ENCODE measurements around the gene SORBS1. TPM values are rescaled to one million over a fixed set of nuclear protein-coding genes. Genes with fewer than 3 reads are reported as not detected.

The SORBS1 gene
- total and polyA plus RNA-seq, 2 of the 13 experiments (the other 11 are each of a cell fraction or from before 2014, with no cell fraction given), result 16.8 to 39.8 TPM

DNA sequence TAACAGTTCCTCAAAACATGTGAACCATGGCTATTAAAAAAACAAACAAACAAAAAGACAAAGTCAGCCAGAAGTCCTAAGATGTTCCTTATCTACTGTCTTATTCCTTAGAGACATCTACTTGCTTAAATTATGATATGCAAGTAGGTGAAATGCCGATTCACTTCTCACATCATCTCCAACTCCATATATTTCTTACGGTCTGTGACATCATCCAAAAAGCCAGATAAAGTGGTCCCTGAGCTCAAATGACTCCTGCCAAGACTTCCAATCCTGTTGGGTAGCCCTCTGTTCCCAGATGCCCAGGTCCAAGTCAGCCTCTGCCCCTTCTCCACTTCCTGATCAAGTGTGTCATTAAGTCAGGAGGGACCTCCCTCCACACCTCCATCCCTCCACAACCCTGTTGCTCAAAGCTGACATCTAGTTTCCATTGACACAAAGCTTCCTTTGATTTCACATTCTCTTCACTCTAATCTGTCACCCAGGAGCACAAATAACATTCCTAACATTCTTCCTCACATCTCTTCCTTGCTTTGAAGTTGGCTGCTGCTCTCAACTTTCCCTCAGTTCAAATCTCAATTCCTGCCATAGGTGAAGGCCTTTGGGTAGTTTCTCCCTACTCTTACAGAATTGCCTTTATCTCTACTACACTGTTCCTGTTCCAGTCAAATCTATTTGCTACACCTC lies 214.3 kb downstream of the SORBS1 start (continued):
- no peak for TF ChIP-seq ZNF350 (CRISPR knock-in tag; IDR thresholded peaks at IDR 0.05; ENCODE audit: borderline replicate concordance, low read depth)
- TF ChIP-seq MEIS1 (CRISPR knock-in tag; IDR thresholded peaks at IDR 0.05; ENCODE audit: borderline replicate concordance), result peak; percentile 88
- TF ChIP-seq PCBP1 (IDR thresholded peaks at IDR 0.05; ENCODE audit: borderline replicate concordance, low read depth, low read length), result no peak
- peak; percentile 98 for TF ChIP-seq TCF7 (IDR thresholded peaks at IDR 0.05; ENCODE audit: low read depth)
- TF ChIP-seq, protein P1, sequence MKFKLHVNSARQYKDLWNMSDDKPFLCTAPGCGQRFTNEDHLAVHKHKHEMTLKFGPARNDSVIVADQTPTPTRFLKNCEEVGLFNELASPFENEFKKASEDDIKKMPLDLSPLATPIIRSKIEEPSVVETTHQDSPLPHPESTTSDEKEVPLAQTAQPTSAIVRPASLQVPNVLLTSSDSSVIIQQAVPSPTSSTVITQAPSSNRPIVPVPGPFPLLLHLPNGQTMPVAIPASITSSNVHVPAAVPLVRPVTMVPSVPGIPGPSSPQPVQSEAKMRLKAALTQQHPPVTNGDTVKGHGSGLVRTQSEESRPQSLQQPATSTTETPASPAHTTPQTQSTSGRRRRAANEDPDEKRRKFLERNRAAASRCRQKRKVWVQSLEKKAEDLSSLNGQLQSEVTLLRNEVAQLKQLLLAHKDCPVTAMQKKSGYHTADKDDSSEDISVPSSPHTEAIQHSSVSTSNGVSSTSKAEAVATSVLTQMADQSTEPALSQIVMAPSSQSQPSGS (CRISPR knock-in tag; IDR thresholded peaks at IDR 0.05), result peak; percentile 83; the same call in 1 of the 2 replicates
- TF ChIP-seq CEBPG (CRISPR knock-in tag; IDR thresholded peaks at IDR 0.05), result peak; percentile 84
- TF ChIP-seq, protein P2, sequence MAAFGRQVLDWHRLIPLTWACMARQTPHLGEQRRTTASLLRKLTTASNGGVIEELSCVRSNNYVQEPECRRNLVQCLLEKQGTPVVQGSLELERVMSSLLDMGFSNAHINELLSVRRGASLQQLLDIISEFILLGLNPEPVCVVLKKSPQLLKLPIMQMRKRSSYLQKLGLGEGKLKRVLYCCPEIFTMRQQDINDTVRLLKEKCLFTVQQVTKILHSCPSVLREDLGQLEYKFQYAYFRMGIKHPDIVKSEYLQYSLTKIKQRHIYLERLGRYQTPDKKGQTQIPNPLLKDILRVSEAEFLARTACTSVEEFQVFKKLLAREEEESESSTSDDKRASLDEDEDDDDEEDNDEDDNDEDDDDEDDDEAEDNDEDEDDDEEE (CRISPR knock-in tag; IDR thresholded peaks at IDR 0.05), result no peak
- no peak for TF ChIP-seq ZNF431 (CRISPR knock-in tag; IDR thresholded peaks at IDR 0.05; ENCODE audit: borderline replicate concordance, low read depth)
- TF ChIP-seq, protein P3, sequence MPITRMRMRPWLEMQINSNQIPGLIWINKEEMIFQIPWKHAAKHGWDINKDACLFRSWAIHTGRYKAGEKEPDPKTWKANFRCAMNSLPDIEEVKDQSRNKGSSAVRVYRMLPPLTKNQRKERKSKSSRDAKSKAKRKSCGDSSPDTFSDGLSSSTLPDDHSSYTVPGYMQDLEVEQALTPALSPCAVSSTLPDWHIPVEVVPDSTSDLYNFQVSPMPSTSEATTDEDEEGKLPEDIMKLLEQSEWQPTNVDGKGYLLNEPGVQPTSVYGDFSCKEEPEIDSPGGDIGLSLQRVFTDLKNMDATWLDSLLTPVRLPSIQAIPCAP (CRISPR knock-in tag; IDR thresholded peaks at IDR 0.05; ENCODE audit: low read depth), result no peak
- TF ChIP-seq GABPB1 (CRISPR knock-in tag; IDR thresholded peaks at IDR 0.05), result 0 out of 2 replicates have a peak, but pooled peaks have one; percentile 14
- TF ChIP-seq, protein P4, sequence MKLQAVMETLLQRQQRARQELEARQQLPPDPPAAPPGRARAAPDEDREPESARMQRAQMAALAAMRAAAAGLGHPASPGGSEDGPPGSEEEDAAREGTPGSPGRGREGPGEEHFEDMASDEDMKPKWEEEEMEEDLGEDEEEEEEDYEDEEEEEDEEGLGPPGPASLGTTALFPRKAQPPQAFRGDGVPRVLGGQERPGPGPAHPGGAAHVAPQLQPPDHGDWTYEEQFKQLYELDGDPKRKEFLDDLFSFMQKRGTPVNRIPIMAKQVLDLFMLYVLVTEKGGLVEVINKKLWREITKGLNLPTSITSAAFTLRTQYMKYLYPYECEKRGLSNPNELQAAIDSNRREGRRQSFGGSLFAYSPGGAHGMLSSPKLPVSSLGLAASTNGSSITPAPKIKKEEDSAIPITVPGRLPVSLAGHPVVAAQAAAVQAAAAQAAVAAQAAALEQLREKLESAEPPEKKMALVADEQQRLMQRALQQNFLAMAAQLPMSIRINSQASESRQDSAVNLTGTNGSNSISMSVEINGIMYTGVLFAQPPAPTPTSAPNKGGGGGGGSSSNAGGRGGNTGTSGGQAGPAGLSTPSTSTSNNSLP (IDR thresholded peaks at IDR 0.05; ENCODE audit: low read depth, low read length), result peak; percentile 99
- TF ChIP-seq, protein P5, sequence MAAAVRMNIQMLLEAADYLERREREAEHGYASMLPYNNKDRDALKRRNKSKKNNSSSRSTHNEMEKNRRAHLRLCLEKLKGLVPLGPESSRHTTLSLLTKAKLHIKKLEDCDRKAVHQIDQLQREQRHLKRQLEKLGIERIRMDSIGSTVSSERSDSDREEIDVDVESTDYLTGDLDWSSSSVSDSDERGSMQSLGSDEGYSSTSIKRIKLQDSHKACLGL (CRISPR knock-in tag; IDR thresholded peaks at IDR 0.05), result no peak
- TF ChIP-seq, protein P6, sequence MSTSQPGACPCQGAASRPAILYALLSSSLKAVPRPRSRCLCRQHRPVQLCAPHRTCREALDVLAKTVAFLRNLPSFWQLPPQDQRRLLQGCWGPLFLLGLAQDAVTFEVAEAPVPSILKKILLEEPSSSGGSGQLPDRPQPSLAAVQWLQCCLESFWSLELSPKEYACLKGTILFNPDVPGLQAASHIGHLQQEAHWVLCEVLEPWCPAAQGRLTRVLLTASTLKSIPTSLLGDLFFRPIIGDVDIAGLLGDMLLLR (CRISPR knock-in tag; IDR thresholded peaks at IDR 0.05), result no peak
- TF ChIP-seq, protein P7, sequence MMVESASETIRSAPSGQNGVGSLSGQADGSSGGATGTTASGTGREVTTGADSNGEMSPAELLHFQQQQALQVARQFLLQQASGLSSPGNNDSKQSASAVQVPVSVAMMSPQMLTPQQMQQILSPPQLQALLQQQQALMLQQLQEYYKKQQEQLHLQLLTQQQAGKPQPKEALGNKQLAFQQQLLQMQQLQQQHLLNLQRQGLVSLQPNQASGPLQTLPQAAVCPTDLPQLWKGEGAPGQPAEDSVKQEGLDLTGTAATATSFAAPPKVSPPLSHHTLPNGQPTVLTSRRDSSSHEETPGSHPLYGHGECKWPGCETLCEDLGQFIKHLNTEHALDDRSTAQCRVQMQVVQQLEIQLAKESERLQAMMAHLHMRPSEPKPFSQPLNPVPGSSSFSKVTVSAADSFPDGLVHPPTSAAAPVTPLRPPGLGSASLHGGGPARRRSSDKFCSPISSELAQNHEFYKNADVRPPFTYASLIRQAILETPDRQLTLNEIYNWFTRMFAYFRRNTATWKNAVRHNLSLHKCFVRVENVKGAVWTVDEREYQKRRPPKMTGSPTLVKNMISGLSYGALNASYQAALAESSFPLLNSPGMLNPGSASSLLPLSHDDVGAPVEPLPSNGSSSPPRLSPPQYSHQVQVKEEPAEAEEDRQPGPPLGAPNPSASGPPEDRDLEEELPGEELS (CRISPR knock-in tag; IDR thresholded peaks at IDR 0.05), result peak; percentile 86
- no peak for TF ChIP-seq XRCC5 (optimal IDR thresholded peaks at IDR 0.05; ENCODE audit: low read length)
- TF ChIP-seq, protein P8, sequence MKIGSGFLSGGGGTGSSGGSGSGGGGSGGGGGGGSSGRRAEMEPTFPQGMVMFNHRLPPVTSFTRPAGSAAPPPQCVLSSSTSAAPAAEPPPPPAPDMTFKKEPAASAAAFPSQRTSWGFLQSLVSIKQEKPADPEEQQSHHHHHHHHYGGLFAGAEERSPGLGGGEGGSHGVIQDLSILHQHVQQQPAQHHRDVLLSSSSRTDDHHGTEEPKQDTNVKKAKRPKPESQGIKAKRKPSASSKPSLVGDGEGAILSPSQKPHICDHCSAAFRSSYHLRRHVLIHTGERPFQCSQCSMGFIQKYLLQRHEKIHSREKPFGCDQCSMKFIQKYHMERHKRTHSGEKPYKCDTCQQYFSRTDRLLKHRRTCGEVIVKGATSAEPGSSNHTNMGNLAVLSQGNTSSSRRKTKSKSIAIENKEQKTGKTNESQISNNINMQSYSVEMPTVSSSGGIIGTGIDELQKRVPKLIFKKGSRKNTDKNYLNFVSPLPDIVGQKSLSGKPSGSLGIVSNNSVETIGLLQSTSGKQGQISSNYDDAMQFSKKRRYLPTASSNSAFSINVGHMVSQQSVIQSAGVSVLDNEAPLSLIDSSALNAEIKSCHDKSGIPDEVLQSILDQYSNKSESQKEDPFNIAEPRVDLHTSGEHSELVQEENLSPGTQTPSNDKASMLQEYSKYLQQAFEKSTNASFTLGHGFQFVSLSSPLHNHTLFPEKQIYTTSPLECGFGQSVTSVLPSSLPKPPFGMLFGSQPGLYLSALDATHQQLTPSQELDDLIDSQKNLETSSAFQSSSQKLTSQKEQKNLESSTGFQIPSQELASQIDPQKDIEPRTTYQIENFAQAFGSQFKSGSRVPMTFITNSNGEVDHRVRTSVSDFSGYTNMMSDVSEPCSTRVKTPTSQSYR (CRISPR knock-in tag; IDR thresholded peaks at IDR 0.05; ENCODE audit: borderline replicate concordance), result peak; percentile 33; the same call in 1 of the 2 replicates
- TF ChIP-seq MTA1 (CRISPR knock-in tag; IDR thresholded peaks at IDR 0.05; ENCODE audit: borderline replicate concordance), result no peak; the same call in 1 of the 2 replicates
